GM18502 (cell line): ENCODE data around the gene UACA.

Experiments
- ATAC-seq: cut with Tn5 transposase; IDR thresholded peaks from one replicate; pipeline ENCODE4 v1.9.1; 2021; ENCODE audit warnings: mild to moderate bottlenecking; ENCODE audit not compliant: unreplicated experiment, poor library complexity

Gene UACA

GRCh38 chr15:70608144-70608543, 155.2 kb downstream of the UACA start:
- no peak for ATAC-seq

GRCh38 chr15:70605606-70606410, 157.6 kb downstream of the UACA start:
- ATAC-seq = no peak

DNA sequence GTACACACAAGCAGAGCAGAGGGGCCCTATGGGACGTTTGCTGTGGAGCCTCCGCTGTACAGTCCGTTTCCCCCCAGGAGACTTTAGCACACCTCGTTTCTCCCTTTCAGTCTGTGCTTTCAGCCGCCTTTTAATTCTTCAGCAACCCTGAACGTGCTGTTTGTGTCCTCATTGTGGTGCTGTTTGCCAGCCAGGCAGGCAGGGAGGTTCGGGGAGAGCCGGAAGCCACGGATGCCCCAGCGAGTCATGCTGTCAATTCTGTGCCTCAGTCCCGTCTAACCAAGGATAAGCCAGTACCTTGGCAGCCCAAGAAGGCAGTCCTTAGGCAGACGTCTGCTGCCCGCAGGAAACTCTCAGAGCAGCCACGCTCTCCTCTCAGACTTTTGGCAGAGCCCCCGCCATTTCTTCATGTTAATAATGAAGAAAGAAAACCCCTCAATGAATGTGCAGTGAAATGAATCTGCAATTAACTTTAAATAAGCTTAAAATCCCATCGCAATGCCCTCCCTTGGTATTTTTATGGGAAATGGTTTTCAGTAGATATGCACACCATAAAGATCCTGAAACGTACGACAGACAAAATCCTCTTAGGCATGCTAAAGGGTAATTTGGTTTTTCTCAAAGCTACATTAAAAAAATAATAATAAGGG, 158.6 kb downstream of the UACA start:
- ATAC-seq = no peak
